GM19025 (cell line): ENCODE data around the gene SLC25A22.

Experiments used
- ATAC-seq: cut with Tn5 transposase; IDR thresholded peaks from one replicate; pipeline ENCODE4 v1.9.1; 2021; ENCODE audit warnings: mild to moderate bottlenecking, low read depth, moderate library complexity; ENCODE audit not compliant: unreplicated experiment

The SLC25A22 gene

GRCh38 chr11:792535-792821 lies 5.6 kb downstream of the SLC25A22 start:
- ATAC-seq = no peak

- no peak for ATAC-seq
Observed at GRCh38 chr11:791658-792534, 6.2 kb downstream of the SLC25A22 start.

- ATAC-seq = no peak
Observed at GRCh38 chr11:790721-791564, 7.1 kb downstream of the SLC25A22 start.

- ATAC-seq = no peak
Observed at GRCh38 chr11:789943-790342, 8.1 kb downstream of the SLC25A22 start, which contains the start of gene CEND1. Gene CEND1 (minus strand): TSS chr11:790090. CDS start chr11:788576, 1,514 bp downstream.

- no peak for ATAC-seq
Observed at GRCh38 chr11:788953-789940, 8.8 kb downstream of the SLC25A22 start.

GRCh38 chr11:788009-788640 lies 10.0 kb downstream of the SLC25A22 start:
- no peak for ATAC-seq

- ATAC-seq = no peak
Observed at GRCh38 chr11:787084-787675, 10.9 kb downstream of the SLC25A22 start.

- no peak for ATAC-seq
Observed at GRCh38 chr11:786235-787083, 11.6 kb downstream of the SLC25A22 start.

GRCh38 chr11:783581-784015 lies 14.5 kb downstream of the SLC25A22 start:
- ATAC-seq = no peak

GRCh38 chr11:782264-783174 lies 15.6 kb downstream of the SLC25A22 start:
- no peak for ATAC-seq

- no peak for ATAC-seq
Observed at GRCh38 chr11:779955-780532, 18.0 kb downstream of the SLC25A22 start.

GRCh38 chr11:778976-779954 lies 18.8 kb downstream of the SLC25A22 start:
- ATAC-seq = no peak

- ATAC-seq = peak; percentile 77
Observed at GRCh38 chr11:777288-778255, 20.5 kb downstream of the SLC25A22 start, which contains the start of gene GATD1. Gene GATD1 (minus strand): TSS chr11:777487. CDS start chr11:777462, 25 bp downstream.

GRCh38 chr11:776561-777287 lies 21.4 kb downstream of the SLC25A22 start:
- ATAC-seq = peak; percentile 36
